Measurements from ENCODE around the gene NKIRAS1. TPM values are rescaled to one million over a fixed set of nuclear protein-coding genes. Genes with fewer than 3 reads are reported as not detected.

NKIRAS1 gene
- polyA plus RNA-seq, 3 donors, result 0.69 to 2.0 (median 1.9) TPM

- Histone ChIP-seq H3K4me1 (ENCODE audit: control insufficient read depth in 1 of 2, insufficient read depth in 2 of 2, low read length in 2 of 2) (peaks cover 7 to 11% of the 10 kb centered on the region in 2 donors), H3K27me3 (ENCODE audit: control insufficient read depth in 2 of 2, insufficient read depth in 2 of 2, low read length in 2 of 2) (no peaks in the 10 kb centered on the region), H3K9ac (ENCODE audit: insufficient read depth, low read length, poor library complexity, severe bottlenecking) (no peak overlapping the region), H4K20me1 (ENCODE audit: insufficient read depth, low read length) (peaks cover 68% of the 10 kb centered on the region), H2AFZ (ENCODE audit: insufficient read depth, low read depth, low read length, poor library complexity, severe bottlenecking) (no peak overlapping the region), H3K79me2 (ENCODE audit: insufficient read depth, low read length) (peaks cover 3% of the 10 kb centered on the region), H3K9me3 (replicated peaks in 1 of 2; ENCODE audit: control insufficient read depth in 1 of 2, insufficient read depth in 1 of 2, low read length in 2 of 2) (no peaks in the 10 kb centered on the region), H3K4me3 (replicated peaks in 1 of 3; ENCODE audit: low read depth in 2 of 3, low read length in 3 of 3) (no peak overlapping the region), H3K4me2 (replicated peaks; ENCODE audit: extremely low read depth, low read length, poor library complexity, severe bottlenecking) (peak overlapping the region; percentile 24), H3K27ac (ENCODE audit: low read depth in 1 of 2, low read length in 2 of 2) (peak overlapping the region in 1 of 2 donors; percentile 54), H3K36me3 (replicated peaks in 1 of 2; ENCODE audit: control insufficient read depth in 1 of 2, insufficient read depth in 2 of 2, low read length in 2 of 2) (peaks cover 3 to 33% of the 10 kb centered on the region in 2 donors)
- Mint-ChIP-seq H3K9me3 (no peaks in the 10 kb centered on the region), H3K27ac (peak overlapping the region; percentile 9 to 85 (median 79)), H3K4me3 (peak overlapping the region in 1 of 2 donors; percentile 39), H3K36me3 (peaks cover 16 to 25% of the 10 kb centered on the region in 2 donors), H3K4me1 (peaks cover 17% of the 10 kb centered on the region), H3K27me3 (ENCODE audit: low read depth in 3 of 3) (peaks cover 0 to 3% (median 0%) of the 10 kb centered on the region in 3 donors)
- TF ChIP-seq, protein P1, sequence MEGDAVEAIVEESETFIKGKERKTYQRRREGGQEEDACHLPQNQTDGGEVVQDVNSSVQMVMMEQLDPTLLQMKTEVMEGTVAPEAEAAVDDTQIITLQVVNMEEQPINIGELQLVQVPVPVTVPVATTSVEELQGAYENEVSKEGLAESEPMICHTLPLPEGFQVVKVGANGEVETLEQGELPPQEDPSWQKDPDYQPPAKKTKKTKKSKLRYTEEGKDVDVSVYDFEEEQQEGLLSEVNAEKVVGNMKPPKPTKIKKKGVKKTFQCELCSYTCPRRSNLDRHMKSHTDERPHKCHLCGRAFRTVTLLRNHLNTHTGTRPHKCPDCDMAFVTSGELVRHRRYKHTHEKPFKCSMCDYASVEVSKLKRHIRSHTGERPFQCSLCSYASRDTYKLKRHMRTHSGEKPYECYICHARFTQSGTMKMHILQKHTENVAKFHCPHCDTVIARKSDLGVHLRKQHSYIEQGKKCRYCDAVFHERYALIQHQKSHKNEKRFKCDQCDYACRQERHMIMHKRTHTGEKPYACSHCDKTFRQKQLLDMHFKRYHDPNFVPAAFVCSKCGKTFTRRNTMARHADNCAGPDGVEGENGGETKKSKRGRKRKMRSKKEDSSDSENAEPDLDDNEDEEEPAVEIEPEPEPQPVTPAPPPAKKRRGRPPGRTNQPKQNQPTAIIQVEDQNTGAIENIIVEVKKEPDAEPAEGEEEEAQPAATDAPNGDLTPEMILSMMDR (IDR thresholded peaks at IDR 0.05), result peak; percentile 93
- no CpG with 5 or more reads among the region's 3 CpGs for WGBS (ENCODE audit: insufficient coverage)
- intact Hi-C loops (cut with micrococcal nuclease), result loop anchor here (5.0 kb wide), 1 partner anchor 349 kb away; no protein-coding TSS in a partner anchor
- DNase-seq, result peak; percentile 26 to 55 (median 43)
Observed at GRCh38 chr3:23888617-23889228, 28.1 kb downstream of the NKIRAS1 start.

DNA sequence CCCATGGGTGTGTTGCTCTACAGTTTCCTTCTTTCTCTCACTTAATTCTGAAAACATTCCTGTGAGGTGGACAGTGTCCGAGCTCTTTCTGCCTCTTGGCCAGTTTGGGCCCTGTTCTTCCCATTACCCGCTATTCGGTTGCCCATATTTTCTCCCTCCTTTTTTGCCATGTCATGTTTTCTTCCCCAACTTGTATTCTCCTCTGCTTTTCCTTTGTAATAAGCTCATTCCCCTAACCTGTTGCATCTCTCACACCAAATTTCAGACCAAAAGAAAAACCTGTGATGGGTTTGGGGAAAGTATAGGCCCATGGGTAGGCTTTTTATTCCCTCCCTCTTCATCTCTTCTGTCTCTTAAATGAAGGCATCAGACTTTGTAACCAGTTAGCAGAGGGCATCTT, 30.5 kb downstream of the NKIRAS1 start:
- H3K9me3 ChIP-seq (replicated peaks in 1 of 2; ENCODE audit: control insufficient read depth in 1 of 2, insufficient read depth in 1 of 2, low read length in 2 of 2), result peaks cover 0 to 3% of the 10 kb centered on the region in 2 donors
- TF ChIP-seq, protein P1 (IDR thresholded peaks at IDR 0.05), result no peak
- peaks cover 23% of the 10 kb centered on the region for H3K4me1 Mint-ChIP-seq
- H3K27ac ChIP-seq (ENCODE audit: low read depth in 1 of 2, low read length in 2 of 2), result no peak overlapping the region
- no peak overlapping the region for H3K4me3 ChIP-seq (replicated peaks in 1 of 3; ENCODE audit: low read depth in 2 of 3, low read length in 3 of 3)
- H3K79me2 ChIP-seq (ENCODE audit: insufficient read depth, low read length), result peaks cover 4% of the 10 kb centered on the region
- H2AFZ ChIP-seq (ENCODE audit: insufficient read depth, low read depth, low read length, poor library complexity, severe bottlenecking), result no peak overlapping the region
- no peaks in the 10 kb centered on the region for H3K27me3 ChIP-seq (ENCODE audit: control insufficient read depth in 2 of 2, insufficient read depth in 2 of 2, low read length in 2 of 2)
- 96% methylated on average over 3 of the region's 3 CpGs for WGBS (ENCODE audit: insufficient coverage)
- peak overlapping the region in 2 of 7 donors; percentile 5 to 52 for H3K27ac Mint-ChIP-seq
- no peak overlapping the region for H3K9ac ChIP-seq (ENCODE audit: insufficient read depth, low read length, poor library complexity, severe bottlenecking)
- H3K9me3 Mint-ChIP-seq, result peaks cover 3 to 7% (median 6%) of the 10 kb centered on the region in 7 donors
- H4K20me1 ChIP-seq (ENCODE audit: insufficient read depth, low read length), result peaks cover 87% of the 10 kb centered on the region
- no peak overlapping the region for H3K4me2 ChIP-seq (replicated peaks; ENCODE audit: extremely low read depth, low read length, poor library complexity, severe bottlenecking)
- no peak overlapping the region for H3K4me3 Mint-ChIP-seq
- peaks cover 7 to 11% of the 10 kb centered on the region in 2 donors for H3K4me1 ChIP-seq (ENCODE audit: control insufficient read depth in 1 of 2, insufficient read depth in 2 of 2, low read length in 2 of 2)
- no peak for DNase-seq
- H3K36me3 ChIP-seq (replicated peaks in 1 of 2; ENCODE audit: control insufficient read depth in 1 of 2, insufficient read depth in 2 of 2, low read length in 2 of 2), result peaks cover 1 to 22% of the 10 kb centered on the region in 2 donors
- peaks cover 14 to 24% of the 10 kb centered on the region in 2 donors for H3K36me3 Mint-ChIP-seq
- intact Hi-C loops (cut with micrococcal nuclease), result loop anchor here (5.0 kb wide), 1 partner anchor 351 kb away; no protein-coding TSS in a partner anchor
- H3K27me3 Mint-ChIP-seq (ENCODE audit: low read depth in 3 of 3), result peaks cover 0 to 3% (median 0%) of the 10 kb centered on the region in 3 donors

All from CD14-positive monocyte (primary cell).